Adrenal gland (tissue), 5 donors: ENCODE results near the gene IARS2.

Experiments used
- CTCF ChIP-seq, 6 experiments: fragments of 450-650 bp in 4 of 6; fragments of 200-600 bp in 2 of 6; sonication (generic) in 1 of 6; IDR thresholded peaks; 1 replicate in 5 of 6; 2 replicates in 1 of 6; pipeline versions ENCODE4 v1.5.1 to v1.8.0; 2016 to 2021; ENCODE audit warnings: antibody characterized with exemption in 6 of 6, mild to moderate bottlenecking in 2 of 6, moderate library complexity in 1 of 6
- POLR2A ChIP-seq, 2 donors: fragments of 450-650 bp; IDR thresholded peaks; one replicate each; pipeline ENCODE4 v1.6.1; 2017; ENCODE audit warnings: antibody characterized with exemption in 2 of 2, mild to moderate bottlenecking in 2 of 2, moderate library complexity in 1 of 2
- donor health status: DM: no; HTN: no; CAD: no.

- no peak for TF ChIP-seq CTCF (IDR thresholded peaks at IDR 0.05)
- no peak for TF ChIP-seq POLR2A (IDR thresholded peaks at IDR 0.05)
These were observed 444 bp upstream of the IARS2 start for GRCh38 chr1:220093361-220094015.
